Fibroblast of gingiva (primary cell): ENCODE data around the gene SSH3.

Experiments used
- DNase-seq: peaks from one replicate; pipeline ENCODE4 v3.0.0-alpha.2; 2011; ENCODE audit warnings: low read depth

SSH3 gene

DNA sequence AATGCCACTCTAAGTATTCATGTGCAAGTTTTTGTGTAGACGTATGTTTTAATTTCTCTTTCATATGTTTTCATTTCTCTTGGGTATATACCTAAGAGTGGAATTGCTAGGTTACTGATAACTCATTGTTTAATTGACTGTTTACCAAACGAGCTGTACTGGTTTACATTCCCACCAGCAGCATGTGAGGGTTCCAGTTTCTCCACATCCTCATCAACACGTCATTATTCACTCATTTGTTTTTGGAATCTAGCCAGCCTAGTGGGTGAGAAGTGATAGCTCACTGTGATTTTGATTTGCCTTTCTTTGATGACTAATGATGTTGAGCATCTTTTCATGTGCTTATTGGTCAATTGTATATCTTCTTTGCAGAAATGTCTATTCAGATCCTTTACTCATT, 10.2 kb upstream of the SSH3 start:
- DNase-seq = peak; percentile 38

DNA sequence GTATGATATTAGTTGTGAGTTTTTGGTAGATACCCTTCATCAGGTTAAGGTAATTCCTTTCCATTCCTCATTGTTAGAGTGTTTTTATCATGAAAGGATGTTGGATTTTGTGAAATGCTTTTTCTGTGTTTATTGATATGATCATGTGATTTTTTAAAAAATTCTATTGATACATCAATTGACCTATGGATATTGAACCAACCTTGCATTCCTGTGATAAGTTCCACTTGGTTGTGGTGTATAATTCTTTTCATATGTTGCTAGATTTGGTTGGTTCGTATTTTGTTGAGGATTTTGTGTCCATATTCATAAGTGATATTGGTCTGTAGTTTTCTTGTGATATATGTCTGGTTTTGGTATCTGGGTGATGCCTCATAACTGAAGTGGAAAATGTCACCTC, 7.5 kb upstream of the SSH3 start:
- DNase-seq = no peak

DNA sequence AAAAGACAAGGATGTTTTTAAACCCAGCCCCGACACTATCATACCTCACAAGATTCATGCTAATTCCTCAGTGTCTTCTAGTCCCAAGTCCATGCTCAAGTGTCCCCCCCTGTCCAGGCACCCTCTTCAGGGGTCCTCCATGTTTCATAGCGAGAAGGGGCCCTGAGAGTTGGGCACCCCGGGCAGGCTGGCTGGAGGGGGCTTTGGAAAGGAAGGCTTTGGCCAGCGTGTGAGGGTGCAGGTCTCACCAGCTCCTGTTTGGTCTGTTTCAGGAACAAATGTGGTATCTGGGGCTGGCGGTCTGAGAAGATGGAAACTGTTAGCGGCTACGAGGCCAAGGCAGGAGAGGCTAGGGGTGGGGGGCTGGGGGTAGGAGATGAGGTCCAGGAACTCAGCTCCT, 4.5 kb upstream of the SSH3 start:
- no peak for DNase-seq

DNA sequence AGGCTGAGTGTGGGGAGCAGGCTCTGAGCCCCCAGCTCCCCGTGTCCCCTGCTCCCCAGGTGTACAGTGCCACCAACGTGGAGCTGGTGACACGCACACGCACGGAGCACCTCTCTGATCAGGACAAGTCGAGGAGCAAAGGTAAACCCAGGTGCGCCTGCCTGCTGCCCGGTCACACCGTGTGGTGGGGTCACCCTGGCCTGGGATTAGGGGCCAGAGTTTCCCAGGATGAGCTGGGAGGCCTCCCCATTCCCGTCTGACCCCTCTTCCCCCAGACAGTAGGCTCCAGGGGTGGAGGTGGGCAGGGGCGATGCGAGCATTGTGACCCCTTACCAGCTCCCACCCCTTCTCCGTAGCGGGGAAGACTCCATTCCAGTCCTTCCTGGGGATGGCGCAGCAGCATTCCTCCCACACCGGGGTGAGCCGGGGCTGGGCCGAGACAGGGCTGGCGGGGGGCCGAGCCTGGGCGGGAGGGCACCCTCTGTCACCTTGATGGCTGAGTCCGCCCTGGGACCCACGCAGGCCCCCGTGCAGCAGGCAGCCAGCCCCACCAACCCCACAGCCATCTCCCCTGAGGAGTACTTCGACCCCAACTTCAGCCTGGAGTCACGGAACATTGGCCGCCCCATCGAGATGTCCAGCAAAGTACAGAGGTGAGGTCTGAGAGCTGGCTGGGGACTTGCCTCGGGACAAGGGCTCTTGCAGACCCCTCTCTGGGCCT, 3.7 kb upstream of the SSH3 start:
- DNase-seq = no peak

DNA sequence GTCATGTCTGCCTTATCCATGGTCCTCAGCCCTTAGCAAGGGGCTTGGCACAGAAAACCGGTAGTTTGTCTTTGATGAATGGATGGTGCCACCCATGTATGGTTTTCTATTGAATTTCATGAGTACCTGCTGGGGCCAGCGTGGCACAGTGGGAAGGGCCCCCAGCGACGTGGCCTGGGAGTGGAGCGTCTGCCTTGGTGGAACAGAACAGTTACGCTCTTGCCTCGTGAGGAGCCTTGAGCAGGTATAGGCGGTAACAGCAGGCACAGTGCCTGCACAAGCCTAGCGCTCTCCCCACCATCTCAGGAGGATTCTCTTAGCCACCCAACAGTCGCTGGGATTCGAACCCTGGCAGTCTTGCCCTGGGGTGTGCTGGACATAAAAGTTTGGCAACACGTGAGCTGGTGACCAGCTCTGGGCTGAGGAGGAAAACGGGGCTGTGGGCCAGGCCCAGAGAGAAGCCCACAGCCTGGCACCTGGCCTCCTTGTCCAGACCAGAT, 3.0 kb upstream of the SSH3 start:
- no peak for DNase-seq

DNA sequence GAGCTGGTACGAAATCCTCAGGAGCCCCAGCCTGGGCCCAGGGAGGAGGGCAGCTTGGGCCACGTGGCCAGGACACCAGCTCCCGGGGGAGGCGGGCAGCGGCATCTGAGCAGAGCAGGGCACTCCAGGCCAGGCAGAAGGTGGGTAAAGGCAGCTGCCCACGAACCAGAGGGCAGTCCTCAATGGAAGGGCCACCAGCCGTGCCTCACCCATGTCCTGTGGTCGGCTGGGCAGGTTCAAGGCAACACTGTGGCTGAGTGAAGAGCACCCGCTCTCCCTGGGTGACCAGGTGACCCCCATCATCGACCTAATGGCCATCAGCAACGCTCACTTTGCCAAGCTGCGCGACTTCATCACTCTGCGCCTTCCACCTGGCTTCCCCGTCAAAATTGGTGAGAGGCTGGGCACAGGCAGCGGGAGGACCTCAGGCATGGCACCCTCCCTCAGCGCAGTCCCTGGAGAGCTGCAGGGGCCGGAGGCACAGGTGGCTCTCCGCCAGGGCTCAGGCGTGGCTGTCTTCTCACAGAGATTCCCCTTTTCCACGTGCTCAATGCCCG, 2.5 kb upstream of the SSH3 start:
- DNase-seq = no peak

DNA sequence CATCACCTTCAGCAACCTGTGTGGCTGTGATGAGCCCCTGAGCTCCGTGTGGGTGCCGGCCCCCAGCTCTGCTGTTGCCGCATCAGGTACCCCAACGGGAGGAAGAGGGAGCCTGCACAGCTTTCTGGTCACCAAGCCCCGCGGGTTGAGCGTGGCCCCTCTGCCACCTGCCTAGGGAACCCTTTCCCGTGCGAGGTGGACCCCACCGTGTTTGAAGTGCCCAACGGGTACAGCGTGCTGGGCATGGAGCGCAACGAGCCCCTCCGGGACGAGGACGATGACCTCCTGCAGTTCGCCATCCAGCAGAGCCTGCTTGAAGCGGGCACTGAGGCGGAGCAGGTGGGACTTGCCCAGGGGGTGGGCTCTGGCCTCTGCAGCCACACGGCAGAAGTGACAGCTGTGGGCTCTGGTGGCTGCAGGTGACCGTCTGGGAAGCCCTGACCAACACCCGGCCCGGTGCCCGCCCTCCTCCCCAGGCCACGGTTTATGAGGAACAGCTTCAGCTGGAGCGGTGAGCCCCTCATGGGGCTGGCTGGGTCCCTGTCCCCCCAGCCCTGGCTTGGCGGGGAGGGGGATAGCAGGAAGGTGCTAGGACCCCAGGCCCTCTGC, 1.9 kb upstream of the SSH3 start:
- DNase-seq = no peak

DNA sequence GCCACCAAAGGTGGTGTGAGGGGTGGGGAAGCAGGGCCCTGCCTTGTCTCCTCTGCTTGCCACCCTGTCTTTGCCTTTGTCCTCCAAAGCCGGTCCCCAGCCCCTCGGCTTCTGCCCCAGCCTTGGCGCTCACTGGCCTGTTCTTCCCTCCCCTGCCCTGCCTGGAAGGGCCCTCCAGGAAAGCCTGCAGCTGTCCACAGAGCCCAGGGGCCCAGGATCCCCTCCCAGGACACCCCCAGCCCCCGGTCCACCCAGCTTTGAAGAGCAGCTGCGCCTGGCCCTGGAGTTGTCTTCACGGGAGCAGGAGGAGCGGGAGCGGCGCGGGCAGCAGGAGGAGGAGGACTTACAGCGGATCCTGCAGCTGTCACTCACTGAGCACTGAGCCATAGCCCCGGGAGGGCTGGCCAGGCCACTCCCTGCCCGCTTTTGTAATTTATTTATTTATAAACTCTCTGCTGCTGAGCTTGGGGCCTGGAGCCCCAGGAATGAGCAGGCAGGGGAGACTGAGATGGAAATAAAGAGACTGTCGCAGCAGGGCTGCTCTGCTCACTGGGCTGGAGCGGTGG, 1.3 kb upstream of the SSH3 start:
- DNase-seq = peak; percentile 81

DNA sequence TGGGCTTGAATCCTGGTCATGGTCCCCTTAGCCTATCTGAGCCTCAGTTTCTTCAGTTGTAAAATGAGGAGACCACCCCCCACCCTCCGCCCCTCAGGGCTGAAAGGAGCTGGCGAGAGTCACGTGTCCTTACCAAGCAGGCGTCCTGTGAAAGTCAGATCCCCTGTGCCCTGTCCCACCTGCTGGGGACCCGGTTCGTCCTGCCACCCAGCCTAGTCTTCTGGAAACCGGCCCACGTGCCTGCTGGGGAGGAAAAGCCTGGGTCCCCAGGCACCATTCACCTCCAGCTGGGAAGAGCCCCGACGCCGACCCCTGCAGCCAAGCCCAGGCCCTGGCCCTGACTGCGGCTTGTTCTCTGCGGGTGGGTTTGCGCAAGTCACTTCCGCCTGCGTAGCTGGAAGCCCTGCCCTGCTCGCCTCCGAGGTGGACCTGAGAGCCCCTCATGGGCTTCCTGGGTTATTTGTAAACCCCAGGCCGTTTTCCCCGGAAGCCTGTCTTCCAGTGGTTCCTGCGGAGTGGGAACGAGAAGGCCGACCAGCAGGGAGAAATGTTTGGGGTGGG, 679 bp upstream of the SSH3 start:
- peak; percentile 46 for DNase-seq

DNA sequence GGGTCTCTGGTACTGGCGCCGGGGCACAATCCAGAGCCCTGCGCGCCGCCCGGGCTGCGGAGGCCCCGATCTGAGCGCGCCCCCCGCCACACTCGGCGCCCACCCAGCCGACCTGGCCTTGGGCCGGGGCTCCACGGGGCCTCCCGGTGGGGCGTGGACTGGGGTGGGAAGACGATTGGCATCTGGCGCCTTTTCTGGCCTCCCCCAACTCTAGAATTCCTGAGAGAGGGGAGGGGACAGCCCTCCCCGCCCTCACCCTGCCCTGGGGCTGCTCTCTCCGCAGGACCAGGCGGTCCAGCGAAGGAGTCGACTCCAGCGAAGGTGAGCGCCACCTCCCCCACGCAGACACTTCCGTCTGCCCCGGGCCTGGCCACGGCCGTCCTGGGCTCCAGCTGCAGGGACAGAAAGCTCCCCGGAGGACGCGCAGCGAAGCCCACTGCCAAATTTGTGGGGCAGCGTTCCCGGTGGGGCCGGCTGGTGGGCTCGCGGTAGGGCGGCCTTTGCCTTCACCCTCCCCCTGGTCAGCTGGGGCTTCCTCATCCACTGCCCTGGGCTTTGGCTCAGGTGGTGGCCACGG, 593 bp downstream of the SSH3 start:
- DNase-seq = no peak

DNA sequence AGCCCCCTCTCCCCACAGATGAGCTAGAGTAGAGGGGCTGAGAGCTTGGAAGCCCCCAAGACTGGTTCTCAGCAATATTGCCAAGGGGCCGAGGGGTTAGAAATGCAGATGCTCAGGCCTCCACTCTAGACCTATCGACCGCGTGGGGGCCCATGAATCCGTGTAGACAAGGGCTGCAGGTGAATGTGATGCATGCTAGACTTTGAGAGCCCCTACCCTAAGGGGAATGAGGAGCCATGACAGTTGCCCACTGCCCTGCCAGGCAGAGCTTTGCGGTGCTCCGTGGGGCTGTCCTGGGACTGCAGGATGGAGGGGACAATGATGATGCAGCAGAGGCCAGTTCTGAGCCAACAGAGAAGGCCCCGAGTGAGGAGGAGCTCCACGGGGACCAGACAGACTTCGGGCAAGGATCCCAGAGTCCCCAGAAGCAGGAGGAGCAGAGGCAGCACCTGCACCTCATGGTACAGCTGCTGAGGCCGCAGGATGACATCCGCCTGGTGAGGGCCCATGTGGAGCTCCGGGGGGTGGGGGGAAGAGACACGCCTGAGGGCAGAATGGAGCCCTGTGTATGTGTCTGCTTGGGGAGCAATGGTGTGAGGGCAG, 1.3 kb downstream of the SSH3 start:
- DNase-seq = no peak

DNA sequence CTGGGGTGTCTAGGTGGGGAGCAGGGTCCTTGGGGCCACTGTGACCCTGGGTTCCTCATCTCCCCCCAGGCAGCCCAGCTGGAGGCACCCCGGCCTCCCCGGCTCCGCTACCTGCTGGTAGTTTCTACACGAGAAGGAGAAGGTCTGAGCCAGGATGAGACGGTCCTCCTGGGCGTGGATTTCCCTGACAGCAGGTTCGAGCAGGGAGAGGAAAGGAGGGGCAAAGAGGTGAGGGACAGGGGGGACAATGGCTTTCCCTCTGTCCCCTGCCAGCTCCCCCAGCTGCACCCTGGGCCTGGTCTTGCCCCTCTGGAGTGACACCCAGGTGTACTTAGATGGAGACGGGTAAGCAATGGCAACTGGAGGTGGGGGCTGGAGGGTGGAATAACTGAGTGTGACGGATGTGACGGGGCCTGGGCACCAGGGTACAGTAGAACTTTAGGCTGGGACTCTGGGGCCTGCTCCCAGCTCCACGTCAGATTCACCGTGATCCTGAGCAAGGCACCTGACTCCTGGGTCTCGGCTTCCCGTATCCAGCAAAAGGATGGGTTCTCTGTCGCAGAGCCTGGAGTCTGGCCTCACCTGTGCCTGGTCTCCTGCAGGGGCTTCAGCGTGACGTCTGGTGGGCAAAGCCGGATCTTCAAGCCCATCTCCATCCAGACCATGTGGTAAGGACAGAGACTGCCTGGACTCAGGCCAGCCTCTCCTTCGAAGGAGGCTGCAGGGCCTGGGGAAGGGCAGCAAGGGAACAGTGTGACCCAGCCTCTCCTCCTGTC, 3.6 kb downstream of the SSH3 start:
- no peak for DNase-seq

DNA sequence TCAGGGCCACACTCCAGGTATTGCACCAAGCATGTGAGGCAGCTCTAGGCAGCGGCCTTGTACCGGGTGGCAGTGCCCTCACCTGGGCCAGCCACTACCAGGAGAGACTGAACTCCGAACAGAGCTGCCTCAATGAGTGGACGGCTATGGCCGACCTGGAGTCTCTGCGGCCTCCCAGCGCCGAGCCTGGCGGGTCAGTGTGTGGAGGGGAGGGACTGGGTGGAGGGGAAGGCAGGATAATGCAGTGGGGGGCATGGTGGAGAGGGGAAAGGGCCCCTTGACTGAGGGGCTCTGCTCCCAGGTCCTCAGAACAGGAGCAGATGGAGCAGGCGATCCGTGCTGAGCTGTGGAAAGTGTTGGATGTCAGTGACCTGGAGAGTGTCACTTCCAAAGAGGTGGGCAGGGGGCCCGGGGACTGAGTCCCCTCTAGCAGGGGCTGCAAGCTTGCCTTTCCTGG, 4.2 kb downstream of the SSH3 start:
- no peak for DNase-seq

DNA sequence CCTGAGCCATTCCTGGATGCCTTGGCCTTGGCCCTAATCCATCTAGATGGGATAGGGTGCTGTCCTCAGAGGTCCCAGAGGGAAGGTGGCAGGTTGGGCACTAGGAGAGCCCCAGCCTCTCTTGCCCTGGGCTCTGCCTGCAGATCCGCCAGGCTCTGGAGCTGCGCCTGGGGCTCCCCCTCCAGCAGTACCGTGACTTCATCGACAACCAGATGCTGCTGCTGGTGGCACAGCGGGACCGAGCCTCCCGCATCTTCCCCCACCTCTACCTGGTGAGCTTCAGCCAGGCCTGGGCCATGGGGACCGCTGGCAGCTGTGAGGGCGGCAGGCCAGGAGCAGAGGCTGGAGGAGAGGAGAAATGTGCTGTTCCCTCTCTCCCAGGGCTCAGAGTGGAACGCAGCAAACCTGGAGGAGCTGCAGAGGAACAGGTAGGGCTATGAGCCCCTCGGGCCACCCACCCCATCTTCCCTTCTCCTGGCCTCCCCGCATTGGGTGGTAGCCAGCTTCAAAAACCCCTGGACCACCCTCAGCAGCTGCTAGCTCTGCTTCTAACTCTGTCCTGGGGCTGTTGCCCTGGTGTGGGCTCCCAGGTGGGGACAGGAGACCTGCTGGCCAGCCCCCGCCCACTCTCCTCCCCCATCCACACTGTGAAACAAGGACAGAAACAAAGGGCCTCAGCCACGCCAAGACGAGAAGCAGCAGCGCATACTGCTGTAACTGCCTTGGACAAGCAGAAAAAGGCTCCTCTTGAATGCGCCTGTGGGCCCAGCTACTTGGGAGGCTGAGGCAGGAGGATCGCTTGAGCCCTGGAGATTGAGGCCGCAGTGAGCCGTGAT, 4.9 kb downstream of the SSH3 start:
- DNase-seq = no peak

DNA sequence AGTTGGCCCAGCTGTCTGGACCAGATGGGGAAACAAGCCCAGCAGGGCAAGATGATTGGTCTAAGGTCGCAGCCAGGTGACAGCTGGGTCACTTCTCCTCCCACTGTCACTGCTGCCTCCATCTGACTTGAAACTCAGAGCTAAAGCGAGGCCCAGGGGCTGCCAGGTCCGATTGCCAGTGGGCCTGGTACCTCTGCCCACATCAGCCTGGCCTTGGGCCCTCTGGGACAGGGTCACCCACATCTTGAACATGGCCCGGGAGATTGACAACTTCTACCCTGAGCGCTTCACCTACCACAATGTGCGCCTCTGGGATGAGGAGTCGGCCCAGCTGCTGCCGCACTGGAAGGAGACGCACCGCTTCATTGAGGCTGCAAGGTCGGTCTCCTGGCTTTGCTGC, 5.8 kb downstream of the SSH3 start:
- no peak for DNase-seq

DNA sequence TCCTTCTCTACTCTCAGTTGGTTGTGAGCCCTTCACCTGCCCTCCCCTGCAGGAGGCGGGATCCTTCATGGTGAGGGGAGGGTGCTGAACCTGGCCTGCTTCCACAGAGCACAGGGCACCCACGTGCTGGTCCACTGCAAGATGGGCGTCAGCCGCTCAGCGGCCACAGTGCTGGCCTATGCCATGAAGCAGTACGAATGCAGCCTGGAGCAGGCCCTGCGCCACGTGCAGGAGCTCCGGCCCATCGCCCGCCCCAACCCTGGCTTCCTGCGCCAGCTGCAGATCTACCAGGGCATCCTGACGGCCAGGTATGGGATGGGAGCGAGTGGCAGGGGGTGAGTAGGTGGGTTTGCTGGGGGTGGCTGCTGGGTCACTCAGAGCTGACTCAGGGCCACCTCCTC, 6.3 kb downstream of the SSH3 start:
- DNase-seq = no peak

DNA sequence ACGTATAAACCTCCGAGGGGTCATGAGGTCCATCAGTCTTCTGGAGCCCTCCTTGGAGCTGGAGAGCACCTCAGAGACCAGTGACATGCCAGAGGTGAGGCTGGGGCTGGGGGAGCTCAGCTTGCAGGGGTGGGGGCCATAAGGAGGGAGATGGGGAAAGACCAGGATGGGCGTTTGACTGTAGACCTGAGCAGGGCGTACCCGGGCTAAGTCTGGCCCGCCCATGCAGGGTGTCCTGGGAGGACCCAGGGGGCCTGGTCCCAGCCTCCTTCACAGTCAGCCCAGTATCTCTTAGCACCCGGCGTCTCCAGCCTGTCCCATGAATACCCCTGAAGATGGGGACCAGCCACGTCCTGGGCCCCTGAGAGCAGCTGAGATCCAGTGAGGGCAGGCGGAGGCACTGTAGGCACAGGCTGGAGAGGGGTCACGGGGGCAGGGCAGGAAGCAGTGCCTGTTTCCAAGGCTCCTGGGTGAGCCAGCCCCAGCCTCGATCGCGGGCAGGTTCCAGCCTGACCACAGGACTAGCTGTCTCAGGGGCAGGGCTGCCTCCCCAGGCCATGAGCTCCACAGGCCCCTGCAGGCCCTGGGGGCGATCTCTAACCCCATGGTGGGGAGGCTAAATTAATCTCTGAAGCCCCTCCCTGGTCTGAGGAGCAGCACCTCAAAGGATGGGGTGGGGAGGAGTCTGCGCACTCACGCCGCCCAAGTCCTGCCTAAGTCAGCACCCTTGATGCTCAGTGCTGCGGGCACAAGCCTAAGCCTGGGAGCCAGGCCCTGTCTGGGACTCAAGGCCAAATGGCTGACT, 7.1 kb downstream of the SSH3 start:
- DNase-seq = no peak

DNA sequence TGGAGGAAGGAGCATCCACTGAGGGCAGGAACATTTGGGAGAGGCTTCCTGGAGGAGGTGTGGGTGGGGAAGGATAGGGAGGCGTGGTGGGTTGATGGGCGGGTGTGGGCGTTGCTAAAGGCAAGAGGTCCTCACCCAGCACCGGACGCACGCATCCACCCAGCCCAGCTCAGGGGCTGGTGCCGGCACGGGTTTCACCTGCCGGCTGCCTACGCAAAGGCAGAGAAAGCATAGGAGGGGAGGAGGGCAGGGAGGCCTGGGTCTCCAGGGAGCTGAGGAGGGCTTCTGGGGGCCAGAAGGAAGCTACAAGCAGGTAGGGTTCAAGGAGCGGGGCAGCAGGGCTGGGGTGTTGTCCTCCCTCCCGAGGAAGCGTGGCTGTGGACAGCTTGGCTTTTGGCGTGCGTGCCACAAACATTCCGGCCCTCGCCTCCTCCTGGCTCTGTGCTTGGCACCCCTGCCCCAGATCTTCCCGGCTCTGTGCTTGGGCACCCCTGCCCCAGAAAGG, 7.8 kb downstream of the SSH3 start:
- DNase-seq = no peak

DNA sequence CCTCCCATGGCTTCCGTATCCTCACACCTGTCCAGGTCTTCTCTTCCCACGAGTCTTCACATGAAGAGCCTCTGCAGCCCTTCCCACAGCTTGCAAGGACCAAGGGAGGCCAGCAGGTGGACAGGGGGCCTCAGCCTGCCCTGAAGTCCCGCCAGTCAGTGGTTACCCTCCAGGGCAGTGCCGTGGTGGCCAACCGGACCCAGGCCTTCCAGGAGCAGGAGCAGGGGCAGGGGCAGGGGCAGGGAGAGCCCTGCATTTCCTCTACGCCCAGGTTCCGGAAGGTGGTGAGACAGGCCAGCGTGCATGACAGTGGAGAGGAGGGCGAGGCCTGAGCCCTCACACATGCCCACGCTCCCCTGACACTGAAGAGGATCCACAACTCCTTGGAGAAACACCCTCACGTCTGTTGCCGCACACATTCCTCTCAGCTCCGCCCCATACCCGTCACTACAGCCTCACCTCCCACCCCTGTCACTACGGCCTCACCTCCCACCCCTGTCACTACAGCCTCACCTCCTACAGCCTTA, 8.3 kb downstream of the SSH3 start:
- no peak for DNase-seq
